H1 (cell line): ENCODE measurements around the gene VWCE. TPM values are rescaled to one million over a fixed set of nuclear protein-coding genes. Genes with fewer than 3 reads are reported as not detected.

Experiments
- HDAC2 ChIP-seq, 2 experiments: fragments of 300-600 bp in 1 of 2; sonication (generic) in 1 of 2; IDR thresholded peaks; 2 replicates each; pipeline ENCODE4 v1.6.1; 2011 to 2012; ENCODE audit warnings: low read depth in 2 of 2, low read length in 2 of 2, mild to moderate bottlenecking in 2 of 2, moderate library complexity in 2 of 2, borderline replicate concordance in 1 of 2, inconsistent platforms in 1 of 2
- MAX ChIP-seq: IDR thresholded peaks from 2 replicates; pipeline ENCODE4 v1.6.1; 2012; ENCODE audit warnings: inconsistent platforms
- SIRT6 ChIP-seq: IDR thresholded peaks from one replicate; pipeline ENCODE4 v1.7.1; 2012; ENCODE audit warnings: low read length, inconsistent platforms
- SUZ12 ChIP-seq: fragments of 200-600 bp; sonication (generic); IDR thresholded peaks from 2 replicates; pipeline ENCODE4 v1.6.1; 2012; ENCODE audit warnings: mild to moderate bottlenecking, inconsistent platforms, low read length, moderate library complexity, mixed read lengths
- polyA plus RNA-seq, 7 experiments: library from polyadenylated mRNA; depleted of rRNA in 3 of 7; stranded (reverse) in 5 of 7; unstranded in 2 of 7; fragments of >200 nt in 5 of 7; fragments of 200-250 nt in 2 of 7; gene quantifications; 1 replicate in 5 of 7; 2 replicates in 1 of 7; 4 replicates in 1 of 7; pipeline versions ENCODE4 v1.2.1 to v1.2.3, GENCODE V29; 2011 to 2013; ENCODE audit warnings: missing spikeins in 2 of 7, mixed read lengths in 2 of 7
- total RNA-seq: library from RNA; stranded (reverse); fragmentation: NEBNext Ultra II Directional; extraction: Animal tissue kit (Norgen Biotek cat#: 25700); gene quantifications from 2 replicates; pipeline ENCODE4 v1.2.1, GENCODE V29; 2021

The VWCE gene
- total and polyA plus RNA-seq, 2 of the 8 experiments (the other 6 are each of a cell fraction or from before 2014, with no cell fraction given) = 9.5 to 12.3 TPM

GRCh38 chr11:61309141-61309540, 14.0 kb upstream of the VWCE start (continued):
- no peak for TF ChIP-seq SUZ12
- TF ChIP-seq HDAC2 (IDR thresholded peaks at IDR 0.05; ENCODE audit: borderline replicate concordance in 1 of 2, low read depth in 2 of 2, low read length in 2 of 2) = no peak
- no peak for TF ChIP-seq MAX
- TF ChIP-seq SIRT6 = no peak
- TF ChIP-seq, all 59 proteins: peak for 0
